DMS79 (cell line): Measurements from ENCODE around the gene MEGF11.

Experiments
- DNase-seq: peaks from one replicate; lab custom pipeline; 2025; lab: John Stamatoyannopoulos, UW

Gene MEGF11

DNA sequence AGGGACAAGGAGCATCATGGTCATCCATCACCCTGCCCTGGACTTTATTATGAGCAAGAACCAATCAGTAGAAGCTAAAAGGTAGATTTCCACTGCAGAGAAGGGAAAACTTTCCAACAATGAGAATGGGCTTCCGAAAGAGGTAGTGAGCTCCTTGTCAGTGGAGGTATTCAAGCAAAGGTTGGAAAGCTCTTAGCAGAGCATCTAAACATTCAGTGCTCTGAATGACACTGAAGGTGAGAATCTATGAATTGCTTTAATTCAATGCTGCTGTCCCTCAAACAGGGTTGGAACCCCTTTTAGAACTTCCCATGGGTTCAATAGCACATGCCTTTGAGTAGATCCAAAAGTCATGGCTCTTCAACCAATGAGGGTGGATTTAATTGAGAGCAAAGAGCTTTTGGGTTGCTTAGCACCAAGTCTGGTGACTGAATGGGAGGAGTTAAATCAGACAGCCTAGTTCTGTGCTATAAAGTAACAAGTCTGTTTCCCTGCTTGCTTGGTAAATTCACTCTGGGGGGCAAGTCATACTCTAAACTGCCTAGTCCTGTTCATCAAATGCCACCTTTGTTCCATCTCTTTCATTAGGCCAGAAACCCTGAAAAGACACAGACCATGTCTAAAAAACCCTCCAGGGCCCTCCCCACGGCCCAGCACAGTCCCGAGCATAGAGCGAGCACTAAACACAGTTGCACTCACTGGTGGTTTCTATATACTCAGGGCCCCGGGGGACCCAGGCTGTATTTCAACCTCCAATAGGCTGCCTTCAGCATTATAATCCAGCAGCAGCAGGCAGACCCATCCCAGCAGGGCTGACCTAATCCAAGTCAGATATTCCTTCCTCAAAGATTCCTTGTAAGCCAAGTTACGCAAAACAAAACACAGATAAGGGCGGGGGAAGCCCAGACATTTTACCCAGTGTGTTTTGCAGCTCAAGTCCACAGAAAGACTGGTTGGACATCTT is 161.2 kb downstream of the MEGF11 start:
- no peak for DNase-seq

DNA sequence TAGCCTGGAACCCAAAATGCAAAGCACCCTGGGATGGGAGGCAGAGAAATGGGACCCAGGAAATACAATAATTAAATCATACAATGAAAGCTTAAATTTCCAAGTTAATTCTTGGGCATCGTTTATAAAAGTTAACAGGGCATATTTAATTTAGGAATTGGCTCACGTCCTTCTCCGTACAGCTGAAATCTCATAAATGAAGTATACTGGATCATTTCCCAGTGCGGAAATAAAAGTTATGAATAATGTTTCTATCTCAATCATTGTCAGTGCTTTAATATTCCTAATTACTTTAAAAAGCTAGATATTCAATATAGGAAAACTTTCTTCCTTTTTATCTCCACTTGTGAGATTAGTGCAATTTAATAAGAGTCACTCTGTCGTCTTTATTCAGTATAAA is 164.0 kb downstream of the MEGF11 start:
- DNase-seq, result no peak

DNA sequence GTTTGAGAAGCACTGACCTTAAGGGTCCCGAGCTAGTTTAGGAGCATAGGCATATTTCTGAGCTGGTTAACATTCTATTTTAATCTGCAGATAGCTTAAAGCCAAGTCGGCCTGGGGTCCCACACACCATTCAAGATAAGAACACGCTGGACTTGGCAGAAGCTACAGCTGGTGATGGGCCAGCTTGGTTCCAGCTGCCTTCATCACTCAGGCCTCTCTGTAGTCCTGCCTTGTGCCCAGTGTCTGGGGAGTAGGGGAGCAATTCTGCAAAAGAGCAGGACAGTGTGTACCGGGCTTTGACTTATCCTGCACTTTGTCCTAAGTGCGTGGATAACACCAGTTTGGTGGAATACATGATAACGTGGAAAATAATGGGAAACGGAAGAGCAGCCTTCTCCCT is 164.5 kb downstream of the MEGF11 start:
- DNase-seq, result no peak

DNA sequence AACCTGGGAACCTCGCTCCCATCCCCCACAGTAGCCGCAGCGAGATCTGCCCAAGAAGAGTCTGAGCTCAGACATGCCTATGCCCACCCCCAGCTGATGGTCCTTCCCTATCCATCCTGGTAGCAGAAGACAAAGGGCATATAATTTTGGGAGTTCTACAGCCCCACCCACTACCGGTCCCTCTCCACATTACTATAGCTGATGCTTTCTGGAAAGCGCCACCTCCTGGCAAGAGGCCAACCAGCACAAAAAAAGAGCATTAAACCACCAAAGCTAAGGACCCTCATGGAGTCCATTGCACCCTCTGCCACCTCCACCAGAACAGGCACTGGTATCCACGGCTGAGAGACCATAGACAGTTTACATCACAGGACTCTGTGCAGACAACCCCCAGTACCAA is 168.4 kb downstream of the MEGF11 start:
- no peak for DNase-seq

DNA sequence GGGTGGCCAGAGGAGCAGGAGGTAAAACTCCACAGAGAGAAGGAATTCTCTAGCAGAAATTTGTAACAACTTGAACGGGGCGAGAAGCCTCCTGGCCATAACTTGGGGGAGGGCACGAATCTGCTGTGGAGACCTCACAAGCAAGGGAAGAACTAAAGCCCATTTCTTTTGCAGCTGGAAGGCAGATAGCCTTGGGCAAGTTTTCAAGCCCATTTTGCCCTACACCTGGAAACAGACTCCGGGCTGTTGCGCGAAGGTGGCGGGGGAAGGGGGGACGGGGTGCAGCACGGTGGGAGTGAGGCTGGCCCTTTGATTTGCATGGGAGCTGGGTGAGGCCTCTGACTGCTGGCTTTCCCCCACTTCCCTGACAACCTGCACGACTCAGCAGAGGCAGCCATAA is 168.8 kb downstream of the MEGF11 start:
- no peak for DNase-seq

DNA sequence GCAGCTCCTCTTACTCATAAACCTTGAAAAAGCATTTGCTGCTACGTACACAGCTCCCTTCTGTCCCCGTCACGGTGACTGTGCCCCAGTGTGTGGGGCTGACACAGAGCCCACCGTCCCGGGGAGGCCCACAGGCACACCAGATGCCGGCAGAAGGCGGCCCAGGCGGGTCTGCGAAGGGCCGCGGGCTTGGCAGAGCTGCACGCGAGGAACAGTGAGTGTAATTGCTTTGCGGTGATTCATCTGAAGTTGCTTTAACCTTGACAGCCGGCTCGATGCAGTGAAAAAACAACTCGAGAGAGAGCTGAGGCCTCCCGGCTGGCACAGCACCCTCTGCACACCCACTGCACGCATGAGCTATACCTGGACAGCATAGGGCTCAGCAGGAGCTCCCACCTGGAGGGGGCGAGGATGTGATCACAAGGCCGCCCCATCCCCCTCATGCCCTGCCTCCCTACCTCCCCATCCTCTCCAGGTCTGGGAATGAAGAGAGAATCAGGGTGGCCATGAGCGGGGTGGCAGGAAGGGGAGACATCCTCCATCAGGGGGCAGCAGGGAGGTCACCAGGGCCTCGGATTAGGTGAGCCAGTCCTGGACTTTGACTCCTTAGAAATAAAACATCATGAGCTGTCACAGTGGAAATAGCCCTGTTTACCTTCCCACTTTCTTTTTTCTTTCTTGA is 172.7 kb downstream of the MEGF11 start:
- no peak for DNase-seq

DNA sequence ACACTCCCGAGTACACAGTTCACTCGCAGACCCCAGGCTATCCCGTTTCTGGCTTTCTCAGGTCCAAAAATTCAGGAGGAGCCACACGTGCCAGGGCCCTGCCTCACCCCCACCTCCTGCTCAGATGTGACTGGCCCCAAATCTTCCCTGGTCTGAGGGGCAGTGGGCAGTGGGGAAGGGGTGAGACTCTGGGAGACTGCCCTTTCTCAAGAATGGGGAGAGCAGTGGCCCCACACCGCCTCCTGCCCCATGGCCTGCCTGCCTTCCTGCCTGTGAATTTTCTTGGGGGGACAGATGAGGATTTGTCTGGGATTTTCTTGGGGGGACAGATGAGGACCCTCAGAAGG is 174.6 kb downstream of the MEGF11 start:
- DNase-seq, result no peak

DNA sequence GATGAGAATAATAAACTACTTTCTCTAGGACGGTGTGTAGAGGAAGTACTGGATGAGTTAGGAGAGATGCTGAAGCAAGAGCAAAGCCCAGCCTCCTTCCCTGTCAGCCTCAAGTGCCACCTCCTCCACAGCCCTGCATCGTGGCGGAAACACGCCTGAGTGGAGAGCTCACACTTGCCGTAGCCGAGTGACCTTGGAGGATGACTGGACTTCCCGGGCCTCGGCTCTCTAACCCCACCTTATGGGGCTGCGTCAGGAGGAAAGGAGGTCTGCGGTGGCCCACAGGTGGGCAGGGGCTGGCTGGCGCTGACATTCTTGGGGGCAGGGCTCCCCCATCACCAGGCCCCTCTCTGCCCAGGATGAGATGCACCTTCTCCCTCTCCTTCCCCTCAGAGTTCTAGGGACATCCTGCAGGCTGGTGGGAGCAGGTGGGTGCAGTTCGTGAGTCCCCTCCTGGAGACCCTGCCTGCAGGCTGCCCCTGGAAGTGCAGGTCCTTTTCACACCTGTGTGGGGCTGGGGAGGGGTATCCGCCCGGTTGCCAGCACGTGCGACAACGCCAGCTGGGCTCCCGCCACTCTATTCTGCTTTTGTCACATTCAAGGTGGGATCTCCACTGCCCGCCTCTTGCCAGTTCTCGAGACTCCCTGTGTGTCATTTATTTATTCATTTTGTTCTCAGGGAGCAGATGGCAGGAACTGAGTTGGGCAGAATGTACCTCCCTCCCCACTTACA is 175.2 kb downstream of the MEGF11 start:
- DNase-seq, result no peak

DNA sequence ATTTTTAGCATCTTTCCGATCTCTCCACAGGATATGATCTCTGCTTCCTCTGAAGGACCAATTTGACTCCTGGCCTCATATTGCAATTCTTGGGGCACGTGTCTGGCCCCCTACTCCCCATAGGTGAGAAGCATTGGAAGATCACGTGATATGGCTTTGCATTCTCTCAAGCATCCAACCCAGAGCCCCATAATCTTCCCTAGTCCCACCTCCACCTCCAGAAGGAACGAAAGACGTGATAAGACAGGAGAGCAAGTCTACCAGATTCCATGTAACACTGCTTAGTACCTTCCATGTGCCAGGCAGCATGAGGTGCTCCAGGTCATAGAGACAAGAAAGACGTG is 176.3 kb downstream of the MEGF11 start:
- DNase-seq, result no peak

DNA sequence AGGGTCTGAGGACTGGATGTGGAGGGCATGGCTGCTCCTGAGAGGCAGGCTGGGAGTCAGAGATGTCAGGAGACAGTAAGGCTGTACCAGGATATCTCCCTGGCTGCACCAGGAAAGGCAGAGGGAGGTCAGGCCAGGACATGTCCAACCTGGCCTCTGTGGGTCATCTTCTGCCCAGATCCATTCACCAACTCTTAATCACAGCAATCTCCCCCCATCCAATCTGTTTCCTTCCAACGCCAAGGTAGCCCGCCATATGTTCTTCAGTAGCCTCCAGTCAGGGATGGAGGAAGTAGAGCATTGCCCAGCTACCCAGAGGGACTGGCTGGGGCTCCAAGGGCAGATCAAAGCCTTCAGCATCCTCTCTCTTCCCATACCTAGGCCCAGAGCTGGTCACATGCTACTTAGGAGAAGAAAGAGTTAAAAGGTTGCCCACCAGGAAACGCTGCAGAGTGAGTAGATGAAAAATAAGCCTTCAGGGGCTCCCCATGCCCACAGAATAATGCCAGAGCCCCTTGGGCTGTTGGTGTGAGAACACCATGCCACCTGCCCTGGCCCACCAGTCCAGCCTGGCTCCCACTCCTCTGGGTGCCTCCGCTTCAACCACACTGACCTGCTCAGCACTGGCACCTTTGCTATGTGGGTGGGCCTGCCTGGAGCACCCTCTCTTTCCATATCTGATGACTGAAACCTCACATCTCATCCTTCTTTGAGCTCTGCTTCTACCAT is 176.8 kb downstream of the MEGF11 start:
- DNase-seq, result no peak

DNA sequence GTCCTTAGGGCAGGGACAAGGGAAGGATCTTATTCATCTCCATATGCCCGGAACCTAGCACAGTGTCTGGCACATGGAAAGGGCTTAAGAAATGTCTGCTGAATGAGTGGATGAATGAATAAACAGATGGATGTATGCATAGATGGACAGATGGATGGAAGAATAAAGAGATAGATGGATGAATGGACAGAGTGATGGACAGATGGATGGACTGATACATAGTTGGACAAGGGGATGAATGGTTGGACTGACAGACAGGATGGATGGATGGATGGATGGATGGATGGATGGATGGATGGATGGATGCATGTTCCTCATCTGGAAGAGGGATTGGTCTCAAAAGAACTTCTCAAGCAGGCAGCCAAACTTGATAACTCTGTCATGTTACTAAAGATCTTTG is 177.6 kb downstream of the MEGF11 start:
- DNase-seq, result no peak

DNA sequence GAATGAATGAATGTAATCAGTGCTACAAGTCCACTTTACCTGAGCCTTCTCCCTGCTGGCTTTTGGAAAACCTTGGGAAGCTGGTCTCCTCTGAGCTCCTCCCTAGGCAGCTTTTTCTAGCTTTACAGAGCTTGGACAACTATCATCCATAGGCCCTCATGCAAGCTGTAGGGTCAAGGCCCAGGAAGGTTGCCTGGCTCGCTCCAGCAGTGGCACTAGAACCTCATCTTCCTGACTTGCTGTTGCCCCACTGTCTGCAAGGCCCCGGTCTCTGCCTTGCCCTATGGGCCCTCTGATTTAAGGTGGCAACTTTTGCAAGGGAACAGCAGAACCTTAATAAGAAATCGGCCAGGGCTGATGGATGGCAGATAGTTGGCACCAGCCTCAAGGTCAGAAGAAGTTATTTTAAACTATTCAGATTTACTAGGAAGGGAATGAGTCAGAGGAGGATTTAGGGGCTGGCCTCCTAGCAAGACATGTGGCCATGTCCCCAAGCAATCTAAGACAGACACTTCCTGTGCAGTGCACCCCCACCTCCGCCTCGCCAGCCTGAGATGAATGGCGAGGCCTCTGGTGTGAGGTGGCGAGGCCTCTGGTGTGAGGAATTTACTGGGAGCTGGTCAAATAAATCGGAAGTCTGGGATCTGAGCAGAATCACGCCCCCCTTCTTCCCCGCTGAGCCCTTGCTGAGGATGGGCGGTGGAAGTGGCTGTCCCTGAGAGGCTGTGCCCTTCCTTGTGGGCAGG is 180.8 kb downstream of the MEGF11 start:
- no peak for DNase-seq

DNA sequence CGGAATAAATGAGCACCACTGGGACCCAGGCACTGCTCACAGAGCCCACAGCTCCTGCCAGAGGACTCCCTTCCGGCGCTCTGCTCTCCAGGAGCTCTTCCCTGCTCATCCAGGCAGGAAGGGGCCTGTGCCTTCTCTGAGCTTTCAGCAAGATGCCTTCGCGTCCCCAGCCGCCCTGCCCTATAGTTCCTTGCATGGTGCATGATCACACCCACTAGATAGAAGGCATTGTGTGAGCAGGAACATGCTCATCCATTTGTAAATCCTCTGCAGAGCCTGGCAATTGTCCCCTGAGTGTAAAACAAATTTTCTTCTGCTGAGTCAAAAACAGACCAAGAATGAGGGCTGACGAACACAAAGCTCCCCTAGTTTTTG is 181.6 kb downstream of the MEGF11 start:
- no peak for DNase-seq

DNA sequence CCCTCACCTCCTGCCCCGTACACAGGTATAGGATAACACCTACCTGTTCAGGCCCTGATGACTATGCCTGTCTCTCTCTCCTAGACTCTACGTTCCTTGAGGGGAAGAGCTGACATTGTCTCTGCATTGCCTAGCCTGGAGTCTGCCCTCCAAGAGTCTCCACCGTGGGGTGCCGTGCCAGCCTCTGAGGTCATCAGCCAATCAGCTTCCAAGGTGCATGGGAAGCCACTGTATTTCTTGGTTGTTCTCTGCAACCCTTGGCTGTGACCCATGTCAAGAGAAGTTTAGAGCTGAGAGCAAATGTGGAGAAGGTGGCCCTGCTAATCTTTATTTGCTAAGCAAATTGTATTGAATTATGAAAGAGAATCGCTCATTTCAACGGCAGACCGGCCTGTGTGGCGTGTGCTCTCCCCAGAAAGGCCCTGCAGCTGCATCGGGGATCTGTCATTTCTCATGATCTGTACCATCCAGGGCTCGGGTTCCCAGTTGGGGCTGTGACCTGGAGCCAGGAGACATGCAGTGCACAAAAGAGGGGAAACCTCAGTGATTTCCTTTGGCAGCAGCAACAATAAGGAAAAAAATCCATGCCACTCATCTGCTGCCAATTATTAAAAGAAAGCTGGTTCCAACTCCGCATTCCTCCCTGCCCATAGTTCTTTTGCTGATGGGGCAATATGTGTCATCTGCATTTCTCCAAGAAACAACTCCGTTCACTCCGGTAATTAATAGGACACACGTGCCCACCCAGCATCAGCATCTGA is 182.2 kb downstream of the MEGF11 start:
- DNase-seq, result no peak

DNA sequence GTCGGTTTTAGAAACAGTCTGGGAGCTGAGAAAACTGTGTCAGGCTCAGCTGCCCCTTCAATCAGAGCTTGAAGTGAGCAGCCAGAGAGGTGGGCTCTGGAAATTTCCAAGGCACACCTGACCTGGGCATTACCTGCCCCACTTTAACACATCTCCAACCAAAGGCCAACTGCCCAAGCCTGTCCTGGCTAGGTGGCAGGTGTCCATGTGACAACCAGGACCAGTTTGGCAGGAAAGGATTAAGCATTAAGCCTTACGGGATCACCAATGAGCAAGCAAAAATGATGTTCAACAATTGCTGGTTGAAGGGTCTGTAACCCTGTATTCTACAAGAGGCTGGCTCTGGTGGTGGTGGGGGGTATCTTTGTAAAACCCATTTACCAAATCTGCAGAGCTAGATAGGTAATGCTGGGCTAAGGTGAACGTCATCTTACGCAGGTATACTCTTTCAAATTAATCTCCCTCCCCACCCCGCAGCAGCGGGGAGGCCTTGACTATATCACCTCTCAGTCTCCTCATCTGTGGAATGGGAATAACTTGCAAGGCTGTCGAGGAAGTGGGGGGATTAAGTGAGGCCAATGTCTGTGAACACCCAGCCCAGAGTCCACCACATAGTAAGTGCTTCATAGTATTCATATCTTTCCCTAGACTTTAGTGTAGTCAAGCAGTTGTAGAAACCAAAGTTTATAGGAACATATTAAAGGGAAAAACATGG is 183.2 kb downstream of the MEGF11 start:
- DNase-seq, result no peak

DNA sequence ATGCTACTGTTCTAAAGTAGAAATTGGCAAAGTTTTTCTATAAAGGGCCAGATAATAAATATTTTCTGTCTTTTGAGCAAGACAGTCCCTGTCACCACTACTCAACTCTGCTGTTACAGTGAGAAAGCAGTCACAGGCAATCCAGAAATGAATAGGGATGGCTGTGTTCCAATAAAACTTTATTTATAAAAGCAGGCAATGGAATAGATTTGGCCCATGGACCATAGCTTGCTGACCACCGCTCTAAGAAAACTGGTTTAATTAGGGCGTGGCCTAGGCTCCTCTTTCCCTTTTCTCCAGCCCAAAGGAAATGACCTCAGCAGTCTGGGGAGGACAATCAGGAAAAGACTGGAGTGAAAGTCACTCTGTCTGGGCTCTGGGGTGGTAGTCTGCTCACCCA is 183.8 kb downstream of the MEGF11 start:
- no peak for DNase-seq

DNA sequence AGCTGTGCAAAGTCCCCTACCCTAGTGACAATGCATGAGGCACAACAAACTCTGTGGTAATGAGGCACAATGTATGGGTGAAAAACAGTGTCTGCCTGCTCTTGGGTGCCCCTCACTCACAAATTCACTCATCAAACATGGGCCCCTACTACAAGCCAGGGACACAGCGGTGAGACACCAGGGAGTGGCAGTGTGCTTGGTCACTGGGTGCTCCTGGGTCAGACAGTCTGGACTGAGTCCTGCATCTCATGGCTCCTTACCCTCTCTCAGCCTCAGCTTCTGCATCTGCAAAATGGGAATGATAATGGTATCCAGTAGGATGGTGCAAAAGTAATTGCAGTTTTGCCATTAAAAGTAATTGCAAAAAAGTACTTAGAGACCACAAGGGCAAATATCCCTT is 184.7 kb downstream of the MEGF11 start:
- no peak for DNase-seq

DNA sequence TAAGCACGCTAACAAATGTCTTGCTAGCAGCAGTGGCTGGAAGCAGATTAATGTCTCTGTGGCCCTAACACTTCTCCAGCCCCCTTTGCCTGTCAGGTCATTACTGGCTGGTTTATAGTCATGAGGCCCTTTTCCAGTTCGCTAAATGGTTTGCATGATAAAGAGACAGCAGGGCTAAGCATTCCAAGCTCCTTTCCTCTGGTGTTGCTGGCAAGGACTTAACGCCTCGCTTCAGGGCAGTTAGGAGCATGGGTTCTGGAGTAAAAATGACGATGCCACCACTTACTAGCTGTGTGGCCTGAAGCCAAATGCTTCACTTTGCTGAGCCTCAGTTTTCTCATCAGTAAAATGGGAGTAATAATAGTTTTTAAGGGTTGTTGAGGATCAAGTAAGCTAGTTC is 185.9 kb downstream of the MEGF11 start:
- no peak for DNase-seq

DNA sequence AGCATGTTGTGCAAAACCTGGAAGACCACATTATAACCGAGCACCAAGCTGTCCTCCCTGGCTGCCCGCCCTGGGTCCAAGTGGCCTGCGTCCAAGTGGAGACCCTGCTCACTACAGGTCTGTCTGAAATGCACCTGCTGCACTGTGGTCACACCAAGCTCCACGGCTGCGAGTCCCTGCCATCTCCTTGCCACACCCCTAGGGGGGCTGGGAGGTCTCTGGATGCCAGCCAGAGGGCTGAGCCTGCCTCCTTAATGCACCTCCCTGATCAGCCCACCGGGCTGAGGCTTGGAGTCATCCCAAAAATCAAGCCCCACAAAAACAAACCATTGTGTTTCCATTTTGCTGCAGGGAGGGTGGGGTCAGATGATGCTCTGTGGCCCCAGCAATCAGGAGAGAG is 187.1 kb downstream of the MEGF11 start:
- peak; percentile 26 for DNase-seq

DNA sequence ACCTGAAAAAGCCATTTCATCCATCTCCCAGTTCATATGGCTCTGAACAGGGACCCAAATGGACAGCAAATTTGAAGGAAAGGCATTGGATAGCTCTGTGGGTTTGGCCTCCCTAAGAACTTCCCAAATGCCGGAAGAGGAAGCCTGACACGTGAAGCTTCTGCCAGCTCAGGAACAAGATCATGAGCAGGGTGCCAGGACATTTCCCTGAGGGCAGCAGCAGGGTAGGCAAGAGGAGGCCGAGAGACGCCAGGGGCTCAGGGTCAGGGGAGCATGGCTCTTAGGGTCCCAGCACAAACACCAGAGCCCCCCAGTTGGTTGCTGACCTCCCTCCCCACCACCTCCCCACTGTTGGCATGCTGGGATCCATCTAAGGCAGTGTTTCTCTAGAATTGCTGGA is 187.5 kb downstream of the MEGF11 start:
- DNase-seq, result no peak
